SK-N-MC (cell line): ENCODE measurements around the gene NTPCR.

Source experiments
- DNase-seq: peaks from one replicate; pipeline ENCODE4 v3.0.0-alpha.2; 2011; ENCODE audit warnings: low read depth, low spot score
- H3K27ac ChIP-seq: fragments of 200-600 bp; sonication (generic); 2 replicates; pipeline ENCODE4 v1.5.1; 2016; ENCODE audit warnings: mixed run types
- H3K36me3 ChIP-seq: fragments of 200-600 bp; sonication (generic); 2 replicates; pipeline ENCODE4 v1.6.1; 2017; ENCODE audit warnings: antibody characterized with exemption, low read length, mixed read lengths; ENCODE audit not compliant: insufficient read depth
- H3K4me3 ChIP-seq: fragments of 200-600 bp; sonication (generic); 2 replicates; pipeline ENCODE4 v1.5.1; 2016
- H3K9ac ChIP-seq: fragments of 200-600 bp; sonication (generic); 2 replicates; pipeline ENCODE4 v1.8.0; 2017; ENCODE audit warnings: mixed run types, mixed read lengths; ENCODE audit not compliant: insufficient read length
- H3K9me3 ChIP-seq: fragments of 200-600 bp; sonication (generic); 2 replicates; pipeline ENCODE4 v1.6.1; 2017; ENCODE audit warnings: low read depth, mild to moderate bottlenecking, antibody characterized with exemption, low read length, moderate library complexity, mixed read lengths
- EZH2 ChIP-seq: fragments of 200-600 bp; sonication (generic); IDR thresholded peaks from one replicate; pipeline ENCODE4 v1.6.1; 2017; ENCODE audit warnings: antibody characterized with exemption
- FOXP2 ChIP-seq: optimal IDR thresholded peaks from 2 replicates; pipeline ENCODE3; 2011; ENCODE audit warnings: mild to moderate bottlenecking, moderate library complexity; ENCODE audit not compliant: insufficient read depth; ENCODE audit errors: extremely low read length, control extremely low read depth
- POLR2AphosphoS5 ChIP-seq: IDR thresholded peaks from 2 replicates; pipeline ENCODE4 v1.6.1; 2012; ENCODE audit warnings: mild to moderate bottlenecking, low read depth, low read length, borderline replicate concordance

Gene NTPCR

GRCh38 chr1:232974971-232975370 lies 24.6 kb downstream of the NTPCR start:
- Histone ChIP-seq H3K9me3 (peaks cover 10% of the 10 kb centered on the region), H3K36me3 (peaks cover 44% of the 10 kb centered on the region), H3K27ac (no peak overlapping the region), H3K4me3 (no peak overlapping the region), H3K9ac (no peak overlapping the region)
- TF ChIP-seq EZH2: no peak
- TF ChIP-seq FOXP2: no peak
- no peak for TF ChIP-seq POLR2AphosphoS5
- DNase-seq: no peak

- Histone ChIP-seq H3K4me3 (no peak overlapping the region), H3K27ac (no peak overlapping the region), H3K9me3 (peaks cover 6% of the 10 kb centered on the region), H3K9ac (no peak overlapping the region), H3K36me3 (peaks cover 17% of the 10 kb centered on the region)
- DNase-seq: no peak
- TF ChIP-seq EZH2: no peak
- TF ChIP-seq FOXP2: no peak
- no peak for TF ChIP-seq POLR2AphosphoS5
Measured at GRCh38 chr1:232978091-232978634, 27.8 kb downstream of the NTPCR start.

DNA sequence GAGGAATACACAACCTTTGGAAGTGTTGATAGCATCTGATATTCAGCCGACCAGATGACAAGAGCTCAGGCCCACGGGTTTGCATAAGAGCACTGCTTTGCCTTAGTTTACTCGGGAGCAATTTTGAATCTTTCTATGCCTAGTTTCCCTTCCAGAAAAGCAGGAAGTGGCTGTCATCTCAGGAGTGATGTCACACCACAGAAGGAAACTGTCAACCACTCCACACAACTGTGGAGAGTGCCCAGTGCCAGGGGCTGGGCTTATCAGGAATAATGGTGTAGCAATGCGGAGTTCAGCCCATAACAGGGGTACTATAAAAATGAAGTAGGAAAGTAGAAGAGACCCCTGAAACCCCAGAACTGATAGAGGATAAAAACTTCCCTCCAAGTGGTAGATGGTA lies 28.4 kb downstream of the NTPCR start:
- no peak overlapping the region for H3K27ac ChIP-seq
- peaks cover 10% of the 10 kb centered on the region for H3K36me3 ChIP-seq
- no peak overlapping the region for H3K4me3 ChIP-seq
- TF ChIP-seq POLR2AphosphoS5 (no peak), FOXP2 (no peak), EZH2 (no peak)
- H3K9me3 ChIP-seq: 0 out of 2 replicates have a peak, but pooled peaks cover 1% of the 10 kb centered on the region
- no peak overlapping the region for H3K9ac ChIP-seq
- no peak for DNase-seq

- TF ChIP-seq EZH2 (no peak), FOXP2 (no peak), POLR2AphosphoS5 (no peak)
- H3K36me3 ChIP-seq: peaks cover 3% of the 10 kb centered on the region; the same call in 1 of the 2 replicates
- H3K9ac ChIP-seq: no peak overlapping the region
Measured at GRCh38 chr1:232979558-232979957, 29.1 kb downstream of the NTPCR start.

DNA sequence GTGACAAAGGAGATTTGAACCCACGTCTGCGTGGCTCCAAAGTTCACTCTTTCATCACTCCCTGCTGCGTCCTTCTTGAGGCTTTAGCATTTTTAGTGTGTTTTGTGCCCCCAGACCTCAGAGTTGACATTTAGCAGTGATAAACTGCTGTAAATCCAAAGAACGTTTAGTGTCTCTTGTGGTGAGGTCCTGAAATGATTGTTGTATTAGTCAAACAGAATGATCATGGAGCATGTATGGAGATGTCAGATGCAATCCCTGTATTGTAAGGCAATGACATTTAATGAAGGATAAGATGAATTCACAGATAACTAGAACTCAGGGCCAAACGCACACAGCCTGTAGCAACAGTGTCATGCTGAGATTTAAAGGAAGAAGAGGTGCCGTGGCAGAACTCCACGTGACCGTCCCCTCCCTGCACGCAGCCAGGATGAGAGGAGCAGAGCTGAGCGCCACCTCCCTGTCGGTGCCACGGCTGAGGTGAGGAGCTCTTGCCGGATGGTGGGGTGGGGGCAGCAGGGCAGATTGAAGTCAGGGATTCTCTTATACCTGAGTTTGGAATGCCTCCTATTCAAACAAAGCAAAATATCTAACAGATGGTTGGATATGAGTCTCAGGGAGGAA lies 30.1 kb downstream of the NTPCR start:
- TF ChIP-seq FOXP2 (no peak), EZH2 (no peak), POLR2AphosphoS5 (no peak)
- Histone ChIP-seq H3K27ac (no peak overlapping the region), H3K9ac (no peak overlapping the region), H3K9me3 (no peaks in the 10 kb centered on the region), H3K36me3 (no peaks in the 10 kb centered on the region; the same call in 1 of the 2 replicates), H3K4me3 (no peak overlapping the region)
- no peak for DNase-seq

More at GRCh38 chr1:232979558-232979957, 29.1 kb downstream of the NTPCR start:
- DNase-seq: no peak
- Histone ChIP-seq H3K9me3 (no peaks in the 10 kb centered on the region), H3K4me3 (no peak overlapping the region), H3K27ac (no peak overlapping the region)

DNA sequence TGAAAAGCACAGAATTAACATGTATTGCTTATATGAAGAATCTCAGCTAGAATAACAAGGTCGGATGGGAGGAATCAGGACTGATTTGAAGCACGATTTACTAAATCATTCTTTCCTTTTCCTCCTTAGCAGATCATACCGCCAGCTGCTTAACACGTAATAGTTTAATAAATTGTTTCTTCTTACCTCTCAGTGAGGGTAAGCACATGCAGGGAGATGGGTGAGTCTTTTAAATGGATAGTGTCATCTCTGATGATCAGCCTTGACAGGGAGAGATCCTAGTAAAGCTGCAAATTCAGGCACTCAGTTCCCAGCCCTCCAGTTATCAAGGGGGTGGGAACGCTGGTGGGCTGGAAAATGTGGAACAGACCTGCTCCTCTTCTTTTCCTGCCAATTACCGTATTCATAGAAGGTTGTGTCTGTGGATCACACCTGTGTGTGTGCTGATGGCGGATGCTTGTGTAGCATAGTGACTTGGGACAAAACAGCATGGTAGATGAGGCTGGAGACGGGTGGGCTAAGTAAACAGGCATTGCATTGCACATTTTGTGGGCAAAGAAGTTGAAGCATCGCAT lies 30.7 kb downstream of the NTPCR start:
- Histone ChIP-seq H3K4me3 (no peak overlapping the region), H3K27ac (no peak overlapping the region), H3K9me3 (no peaks in the 10 kb centered on the region), H3K36me3 (no peaks in the 10 kb centered on the region), H3K9ac (no peak overlapping the region)
- TF ChIP-seq FOXP2 (no peak), POLR2AphosphoS5 (no peak), EZH2 (no peak)
- no peak for DNase-seq

DNA sequence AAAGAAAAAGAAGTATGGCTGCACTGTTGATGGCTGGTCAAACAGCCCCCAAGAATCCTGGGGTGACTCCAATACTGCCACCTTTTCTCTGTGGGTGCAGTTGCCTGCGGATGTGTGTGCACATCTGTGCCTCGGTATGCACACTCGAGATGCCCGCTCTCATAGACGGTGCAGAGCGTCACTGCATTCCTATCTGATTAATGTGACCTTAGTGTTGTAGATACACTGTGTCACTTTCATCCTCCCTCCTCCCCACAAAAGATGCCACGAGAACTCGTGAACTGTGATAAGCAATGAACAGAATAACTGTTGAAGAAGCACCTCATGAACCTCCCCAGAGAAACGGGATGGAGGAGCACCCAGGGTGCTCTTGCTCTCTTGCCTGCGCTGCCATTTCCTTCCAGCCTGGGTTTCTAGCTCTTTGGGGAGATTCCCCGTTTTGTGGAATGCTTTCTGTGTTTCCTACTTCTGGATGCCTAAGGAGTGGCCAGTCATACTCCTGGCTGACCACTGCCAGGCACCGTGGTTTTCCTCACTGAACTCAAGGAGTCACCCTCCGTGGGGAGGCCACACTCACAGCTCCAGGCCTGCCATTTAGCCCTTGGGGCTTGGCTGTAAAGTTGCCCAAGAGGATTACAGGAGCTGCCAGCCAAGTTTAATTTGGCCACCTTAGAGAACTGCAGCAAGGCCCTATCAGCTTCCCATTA lies 32.0 kb downstream of the NTPCR start:
- no peak for DNase-seq
- Histone ChIP-seq H3K36me3 (no peaks in the 10 kb centered on the region), H3K9ac (no peak overlapping the region), H3K4me3 (no peak overlapping the region), H3K9me3 (no peaks in the 10 kb centered on the region), H3K27ac (no peak overlapping the region)
- TF ChIP-seq EZH2: no peak
- TF ChIP-seq POLR2AphosphoS5: no peak
- no peak for TF ChIP-seq FOXP2

GRCh38 chr1:232983375-232983774 lies 33.0 kb downstream of the NTPCR start:
- Histone ChIP-seq H3K9ac (no peak overlapping the region), H3K9me3 (no peaks in the 10 kb centered on the region), H3K36me3 (no peaks in the 10 kb centered on the region), H3K27ac (no peak overlapping the region), H3K4me3 (no peak overlapping the region)
- no peak for DNase-seq
- TF ChIP-seq EZH2 (no peak), POLR2AphosphoS5 (no peak), FOXP2 (no peak)
